HG03378 (cell line): ENCODE results near the gene LHFPL6.
"Not testable (repeated sequence)": the region's sequence is repeated elsewhere in the genome, so short reads cannot be mapped to it uniquely, and the experiment has no call there.

Experiments used
- ATAC-seq: cut with Tn5 transposase; IDR thresholded peaks from one replicate; pipeline ENCODE4 v1.9.1; 2021; ENCODE audit warnings: mild to moderate bottlenecking, moderate library complexity; ENCODE audit not compliant: unreplicated experiment

The LHFPL6 gene

GRCh38 chr13:39364947-39365468, 238.0 kb downstream of the LHFPL6 start:
- ATAC-seq: no peak

GRCh38 chr13:39363382-39363772, 239.6 kb downstream of the LHFPL6 start:
- no peak for ATAC-seq

- no peak for ATAC-seq
Measured at GRCh38 chr13:39362652-39363381, 240.2 kb downstream of the LHFPL6 start.

GRCh38 chr13:39353988-39354387, 249.0 kb downstream of the LHFPL6 start:
- no peak for ATAC-seq

- no peak for ATAC-seq
Measured at GRCh38 chr13:39350461-39350881, 252.5 kb downstream of the LHFPL6 start.

GRCh38 chr13:39349391-39349960, 253.5 kb downstream of the LHFPL6 start:
- no peak for ATAC-seq

GRCh38 chr13:39347926-39348901, 254.8 kb downstream of the LHFPL6 start:
- ATAC-seq: no peak

GRCh38 chr13:39345982-39346381, 257.0 kb downstream of the LHFPL6 start:
- no peak for ATAC-seq

- no peak for ATAC-seq
Measured at GRCh38 chr13:39341251-39341650, 261.7 kb downstream of the LHFPL6 start.

GRCh38 chr13:39338114-39338513, 264.9 kb downstream of the LHFPL6 start:
- not testable (repeated sequence) for ATAC-seq

GRCh38 chr13:39336937-39337336, 266.1 kb downstream of the LHFPL6 start:
- ATAC-seq: no peak

GRCh38 chr13:39336207-39336606, 266.8 kb downstream of the LHFPL6 start:
- ATAC-seq: no peak

GRCh38 chr13:39335721-39336120, 267.3 kb downstream of the LHFPL6 start:
- ATAC-seq: no peak

- no peak for ATAC-seq
Measured at GRCh38 chr13:39330504-39330903, 272.5 kb downstream of the LHFPL6 start.

GRCh38 chr13:39329182-39329639, 273.8 kb downstream of the LHFPL6 start:
- no peak for ATAC-seq

- no peak for ATAC-seq
Measured at GRCh38 chr13:39327172-39327479, 275.9 kb downstream of the LHFPL6 start.

- ATAC-seq: no peak
Measured at GRCh38 chr13:39326469-39327171, 276.4 kb downstream of the LHFPL6 start.

- ATAC-seq: no peak
Measured at GRCh38 chr13:39324806-39325311, 278.1 kb downstream of the LHFPL6 start.

GRCh38 chr13:39322836-39323585, 280.0 kb downstream of the LHFPL6 start:
- ATAC-seq: no peak

GRCh38 chr13:39321574-39321973, 281.4 kb downstream of the LHFPL6 start:
- no peak for ATAC-seq
